ENCODE measurements around the gene PEX11G.
A peak's percentile ranks its signal among the peaks of the same experiment; 100 is the strongest.

The PEX11G gene

DNA sequence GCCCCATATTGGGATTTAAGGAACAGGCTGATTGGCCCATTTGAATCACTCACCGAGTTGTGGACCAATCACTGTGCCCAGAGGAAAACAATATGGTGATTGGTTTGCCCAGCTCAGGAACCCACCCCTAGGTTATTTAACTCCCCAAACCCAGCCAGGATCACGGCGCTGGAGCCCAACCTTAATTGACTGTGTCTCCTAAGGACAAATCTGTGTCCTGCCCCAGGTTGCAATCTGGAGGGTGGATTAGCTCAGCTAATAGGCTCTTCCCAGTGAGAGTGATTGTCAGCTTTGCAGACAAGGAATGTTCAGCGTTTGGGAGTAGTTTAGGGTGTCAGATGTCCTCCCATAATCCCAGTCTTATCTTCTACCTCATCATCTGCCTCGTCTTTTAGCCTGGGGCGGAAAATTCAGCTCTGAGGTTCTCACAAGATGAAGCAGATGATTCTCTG is 23.6 kb upstream of the PEX11G start:
- no peaks in the 10 kb centered on the region for H3K36me3 ChIP-seq (ENCODE audit: insufficient read depth, insufficient read length, low read length)
- no peak for DNase-seq (ENCODE audit: low read depth, low spot score)
- peaks cover 18% of the 10 kb centered on the region for H3K4me1 ChIP-seq (ENCODE audit: insufficient read depth, insufficient read length)
- no peak overlapping the region for H3K4me3 ChIP-seq (ENCODE audit: insufficient read length, low read depth)
- no peaks in the 10 kb centered on the region for H3K27me3 ChIP-seq (ENCODE audit: insufficient read depth, insufficient read length)
- no peak overlapping the region for H3K9ac ChIP-seq (ENCODE audit: insufficient read length, low read depth)
- no peak for TF ChIP-seq ZNF274 (IDR thresholded peaks at IDR 0.05; ENCODE audit: low read depth, low read length)
- TF ChIP-seq YY1 (IDR thresholded peaks at IDR 0.05; ENCODE audit: insufficient read depth, insufficient read length) = no peak
- TF ChIP-seq SUZ12 (IDR thresholded peaks at IDR 0.05; ENCODE audit: extremely low read depth, insufficient read depth, insufficient read length) = no peak
- H3K9me3 ChIP-seq (ENCODE audit: insufficient read depth, low read length) = no peaks in the 10 kb centered on the region

DNA sequence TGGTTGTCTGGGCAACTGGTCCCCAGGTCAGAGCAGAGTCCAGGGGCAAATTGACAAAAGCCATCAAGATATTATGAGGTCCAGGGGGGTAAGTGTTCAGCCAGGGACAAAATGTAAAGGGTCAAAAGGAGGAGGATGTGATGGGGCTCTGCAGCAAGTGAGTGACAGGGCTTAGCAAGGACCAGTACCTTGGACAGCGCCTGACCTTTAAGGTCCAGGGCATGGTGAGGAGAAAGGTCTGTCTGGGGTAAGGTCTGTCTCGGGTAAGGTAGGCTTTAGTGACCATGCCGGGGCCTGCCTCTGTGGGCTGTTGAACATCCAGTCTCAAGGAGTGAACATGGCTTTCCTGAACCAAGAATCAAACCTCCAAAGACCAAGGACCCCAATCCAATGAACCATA is 20.8 kb upstream of the PEX11G start:
- no peak overlapping the region for H3K4me3 ChIP-seq (ENCODE audit: insufficient read length, low read depth)
- H3K4me1 ChIP-seq (ENCODE audit: insufficient read depth, insufficient read length) = peaks cover 18% of the 10 kb centered on the region
- no peaks in the 10 kb centered on the region for H3K9me3 ChIP-seq (ENCODE audit: insufficient read depth, low read length)
- no peak overlapping the region for H3K9ac ChIP-seq (ENCODE audit: insufficient read length, low read depth)
- H3K27me3 ChIP-seq (ENCODE audit: insufficient read depth, insufficient read length) = peaks cover 9% of the 10 kb centered on the region
- no peak for DNase-seq (ENCODE audit: low read depth, low spot score)
- no peak for TF ChIP-seq SUZ12 (IDR thresholded peaks at IDR 0.05; ENCODE audit: extremely low read depth, insufficient read depth, insufficient read length)
- TF ChIP-seq ZNF274 (IDR thresholded peaks at IDR 0.05; ENCODE audit: low read depth, low read length) = no peak
- TF ChIP-seq YY1 (IDR thresholded peaks at IDR 0.05; ENCODE audit: insufficient read depth, insufficient read length) = no peak
- no peaks in the 10 kb centered on the region for H3K36me3 ChIP-seq (ENCODE audit: insufficient read depth, insufficient read length, low read length)

DNA sequence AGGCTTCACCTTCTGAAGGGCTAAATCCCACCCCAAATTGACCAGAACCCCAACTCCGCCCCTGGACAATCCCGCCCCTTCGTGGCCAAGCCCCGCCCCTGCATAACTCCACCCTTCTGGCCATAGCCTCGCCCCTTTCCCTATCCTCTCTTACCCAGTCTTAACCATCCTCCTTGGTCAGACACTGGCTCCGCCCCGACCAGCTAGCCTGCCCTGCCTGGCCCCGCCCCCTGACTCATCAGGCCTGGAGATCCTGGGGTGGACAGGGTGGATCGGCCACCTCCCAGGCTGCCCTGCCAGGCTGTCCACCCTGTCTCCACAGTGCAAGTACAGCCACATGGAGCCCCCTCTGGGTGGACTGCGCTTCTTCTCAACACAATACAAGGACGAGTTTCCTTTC is 19.0 kb upstream of the PEX11G start:
- peaks cover 18% of the 10 kb centered on the region for H3K4me1 ChIP-seq (ENCODE audit: insufficient read depth, insufficient read length)
- no peak overlapping the region for H3K9ac ChIP-seq (ENCODE audit: insufficient read length, low read depth)
- peaks cover 10% of the 10 kb centered on the region for H3K27me3 ChIP-seq (ENCODE audit: insufficient read depth, insufficient read length)
- H3K4me3 ChIP-seq (ENCODE audit: insufficient read length, low read depth) = no peak overlapping the region
- no peak for TF ChIP-seq YY1 (IDR thresholded peaks at IDR 0.05; ENCODE audit: insufficient read depth, insufficient read length)
- TF ChIP-seq ZNF274 (IDR thresholded peaks at IDR 0.05; ENCODE audit: low read depth, low read length) = no peak
- no peak for TF ChIP-seq SUZ12 (IDR thresholded peaks at IDR 0.05; ENCODE audit: extremely low read depth, insufficient read depth, insufficient read length)
- DNase-seq (ENCODE audit: low read depth, low spot score) = peak; percentile 63
- H3K36me3 ChIP-seq (ENCODE audit: insufficient read depth, insufficient read length, low read length) = no peaks in the 10 kb centered on the region
- H3K9me3 ChIP-seq (ENCODE audit: insufficient read depth, low read length) = no peaks in the 10 kb centered on the region

DNA sequence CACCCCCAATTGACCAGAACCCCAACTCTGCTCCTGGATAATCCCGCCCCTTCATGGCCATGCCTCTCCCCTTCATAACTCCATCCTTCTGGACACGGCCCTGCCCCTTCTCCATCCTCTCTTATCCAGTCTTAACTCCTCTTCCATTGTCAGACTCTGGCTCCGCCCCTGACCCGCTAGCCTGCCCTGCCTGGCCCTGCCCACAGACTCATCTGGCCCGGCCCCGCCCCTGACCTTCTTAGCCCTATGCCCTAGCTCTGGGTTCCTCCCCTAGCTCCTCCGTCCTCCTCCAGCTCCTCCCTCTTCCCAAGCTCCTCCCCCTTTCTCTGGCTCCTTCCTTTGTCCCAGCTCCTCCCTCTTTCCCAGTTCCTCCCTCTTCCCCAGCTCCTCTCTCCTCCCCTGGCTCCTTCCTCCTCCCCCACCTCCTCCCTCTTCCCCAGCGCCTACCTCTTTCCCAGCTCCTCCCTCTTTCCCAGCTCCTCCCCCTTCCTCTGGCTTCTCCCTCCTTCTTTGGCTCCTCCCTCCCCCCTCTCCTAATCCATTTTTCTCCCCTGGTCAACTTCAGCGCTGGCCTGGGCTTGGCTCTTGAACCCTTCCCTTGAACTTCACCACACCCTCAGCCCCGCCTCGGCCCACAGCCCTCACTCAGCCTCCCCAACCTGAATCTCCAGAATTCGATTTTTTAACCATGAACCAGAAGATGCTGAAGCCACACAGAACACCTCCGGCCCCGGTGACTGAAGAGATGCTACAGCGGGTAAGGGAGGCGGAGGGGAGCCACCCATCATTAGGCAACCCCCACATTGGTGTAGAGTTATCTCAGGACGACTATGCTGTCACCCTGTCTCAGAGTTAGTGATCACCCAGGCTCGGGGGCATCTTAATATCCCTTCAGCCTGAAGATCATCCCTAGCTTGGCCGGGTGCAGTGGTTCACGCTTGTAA is 17.8 kb upstream of the PEX11G start:
- H3K9ac ChIP-seq (ENCODE audit: insufficient read length, low read depth) = no peak overlapping the region
- no peak overlapping the region for H3K4me3 ChIP-seq (ENCODE audit: insufficient read length, low read depth)
- peak; percentile 95 for DNase-seq (ENCODE audit: low read depth, low spot score)

DNA sequence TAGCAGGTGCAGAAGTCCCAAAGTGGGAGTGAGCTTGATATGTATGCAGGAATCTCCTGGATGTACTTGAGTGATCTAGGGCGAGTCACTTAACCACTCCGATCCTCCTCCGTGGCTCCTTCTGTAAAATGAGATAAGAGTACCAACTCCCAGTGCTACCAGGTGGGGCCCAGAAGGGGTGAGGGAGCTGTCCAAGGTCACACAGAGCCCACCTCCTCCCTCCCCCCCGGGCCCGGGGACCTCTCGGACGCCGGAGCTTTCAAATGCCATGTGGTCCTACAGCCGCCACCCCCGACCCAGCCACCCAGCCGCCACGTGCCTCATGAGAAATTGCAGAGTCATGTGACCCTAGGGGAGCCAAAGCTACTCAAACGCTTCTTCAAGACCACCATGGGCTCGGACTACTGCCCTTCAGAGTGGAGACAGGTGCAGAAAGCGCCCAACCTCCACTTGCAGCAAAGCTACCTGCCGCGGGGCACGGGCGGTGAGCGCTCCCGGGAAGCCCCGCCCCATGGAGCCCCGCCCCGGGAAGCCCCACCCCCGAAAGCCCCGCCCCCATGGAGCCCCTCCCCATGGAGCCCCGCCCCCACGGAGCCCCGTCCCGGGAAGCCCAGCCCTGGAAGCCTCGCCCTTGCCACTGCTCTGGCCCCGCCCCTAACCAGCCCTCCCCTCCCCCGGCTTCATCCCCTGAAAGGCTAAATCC is 17.0 kb upstream of the PEX11G start:
- peaks cover 29% of the 10 kb centered on the region for H3K27me3 ChIP-seq (ENCODE audit: insufficient read depth, insufficient read length)
- TF ChIP-seq YY1 (IDR thresholded peaks at IDR 0.05; ENCODE audit: insufficient read depth, insufficient read length) (no peak), ZNF274 (IDR thresholded peaks at IDR 0.05; ENCODE audit: low read depth, low read length) (no peak), SUZ12 (IDR thresholded peaks at IDR 0.05; ENCODE audit: extremely low read depth, insufficient read depth, insufficient read length) (no peak)
- H3K36me3 ChIP-seq (ENCODE audit: insufficient read depth, insufficient read length, low read length) = no peaks in the 10 kb centered on the region
- DNase-seq (ENCODE audit: low read depth, low spot score) = no peak
- peak overlapping the region; percentile 30 for H3K4me3 ChIP-seq (ENCODE audit: insufficient read length, low read depth)
- H3K9me3 ChIP-seq (ENCODE audit: insufficient read depth, low read length) = no peaks in the 10 kb centered on the region
- H3K4me1 ChIP-seq (ENCODE audit: insufficient read depth, insufficient read length) = peaks cover 18% of the 10 kb centered on the region
- H3K9ac ChIP-seq (ENCODE audit: insufficient read length, low read depth) = no peak overlapping the region

More for the DNA sequence above, 17.8 kb upstream of the PEX11G start:
- H3K4me1 ChIP-seq (ENCODE audit: insufficient read depth, insufficient read length) = peaks cover 18% of the 10 kb centered on the region
- TF ChIP-seq SUZ12 (IDR thresholded peaks at IDR 0.05; ENCODE audit: extremely low read depth, insufficient read depth, insufficient read length) (no peak), ZNF274 (IDR thresholded peaks at IDR 0.05; ENCODE audit: low read depth, low read length) (no peak), YY1 (IDR thresholded peaks at IDR 0.05; ENCODE audit: insufficient read depth, insufficient read length) (no peak)
- H3K27me3 ChIP-seq (ENCODE audit: insufficient read depth, insufficient read length) = peaks cover 21% of the 10 kb centered on the region
- no peaks in the 10 kb centered on the region for H3K36me3 ChIP-seq (ENCODE audit: insufficient read depth, insufficient read length, low read length)
- no peaks in the 10 kb centered on the region for H3K9me3 ChIP-seq (ENCODE audit: insufficient read depth, low read length)

DNA sequence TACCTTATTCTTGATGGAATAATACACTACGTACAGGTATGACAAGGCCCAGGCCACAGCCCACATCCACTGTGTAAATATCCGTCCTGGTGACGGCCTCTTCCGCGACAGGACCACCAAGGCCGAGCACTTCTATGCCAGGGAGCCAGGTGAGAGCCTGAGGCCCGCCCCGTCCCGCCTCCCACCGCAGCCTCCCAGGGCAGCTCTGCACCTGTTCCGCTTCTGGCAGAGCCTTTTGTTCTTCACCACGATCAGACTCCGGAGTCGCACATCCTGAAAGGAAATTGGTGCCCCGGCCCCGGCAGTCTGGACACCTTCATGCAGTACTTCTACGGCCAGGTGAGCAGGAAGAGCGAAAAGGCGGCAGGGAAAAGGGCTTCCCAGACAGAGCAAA is 16.4 kb upstream of the PEX11G start:
- H3K4me1 ChIP-seq (ENCODE audit: insufficient read depth, insufficient read length) = peaks cover 22% of the 10 kb centered on the region

DNA sequence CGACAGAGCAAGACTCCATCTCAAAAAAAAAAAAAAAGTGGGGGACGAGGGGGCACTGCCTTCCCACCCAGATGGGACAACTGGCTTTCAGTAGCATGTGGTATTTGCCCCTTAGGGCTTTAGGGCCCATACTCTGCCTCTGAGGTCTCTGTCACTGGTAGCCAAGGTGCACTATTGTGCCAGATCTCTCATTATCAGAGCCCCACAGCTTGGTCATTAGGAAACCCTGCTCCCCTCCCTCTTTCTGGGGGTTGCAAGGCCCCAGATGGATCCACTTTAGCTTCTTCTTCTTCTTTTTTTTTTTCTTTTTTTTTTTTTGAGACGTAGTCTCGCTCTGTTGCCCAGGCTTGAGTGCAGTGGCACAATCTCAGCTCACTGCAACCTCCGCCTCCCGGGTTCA is 15.8 kb upstream of the PEX11G start:
- H3K9ac ChIP-seq (ENCODE audit: insufficient read length, low read depth) = no peak overlapping the region
- TF ChIP-seq SUZ12 (IDR thresholded peaks at IDR 0.05; ENCODE audit: extremely low read depth, insufficient read depth, insufficient read length) (no peak), YY1 (IDR thresholded peaks at IDR 0.05; ENCODE audit: insufficient read depth, insufficient read length) (no peak), ZNF274 (IDR thresholded peaks at IDR 0.05; ENCODE audit: low read depth, low read length) (no peak)
- H3K36me3 ChIP-seq (ENCODE audit: insufficient read depth, insufficient read length, low read length) = no peaks in the 10 kb centered on the region
- H3K4me3 ChIP-seq (ENCODE audit: insufficient read length, low read depth) = no peak overlapping the region
- peaks cover 22% of the 10 kb centered on the region for H3K4me1 ChIP-seq (ENCODE audit: insufficient read depth, insufficient read length)
- peaks cover 39% of the 10 kb centered on the region for H3K27me3 ChIP-seq (ENCODE audit: insufficient read depth, insufficient read length)
- H3K9me3 ChIP-seq (ENCODE audit: insufficient read depth, low read length) = no peaks in the 10 kb centered on the region
- DNase-seq (ENCODE audit: low read depth, low spot score) = no peak

More for the DNA sequence above, 16.4 kb upstream of the PEX11G start:
- H3K9ac ChIP-seq (ENCODE audit: insufficient read length, low read depth) = no peak overlapping the region
- H3K27me3 ChIP-seq (ENCODE audit: insufficient read depth, insufficient read length) = peaks cover 34% of the 10 kb centered on the region
- no peak overlapping the region for H3K4me3 ChIP-seq (ENCODE audit: insufficient read length, low read depth)
- H3K9me3 ChIP-seq (ENCODE audit: insufficient read depth, low read length) = no peaks in the 10 kb centered on the region
- DNase-seq (ENCODE audit: low read depth, low spot score) = no peak
- no peaks in the 10 kb centered on the region for H3K36me3 ChIP-seq (ENCODE audit: insufficient read depth, insufficient read length, low read length)
- TF ChIP-seq SUZ12 (IDR thresholded peaks at IDR 0.05; ENCODE audit: extremely low read depth, insufficient read depth, insufficient read length) (no peak), YY1 (IDR thresholded peaks at IDR 0.05; ENCODE audit: insufficient read depth, insufficient read length) (no peak)

Data from NT2/D1 (cell line).